CD1c-positive myeloid dendritic cell (primary cell): ENCODE results near the gene SNAI3.

Experiments used
- DNase-seq: peaks from one replicate; pipeline ENCODE4 v3.0.0-alpha.2; 2016; ENCODE audit errors: extremely low spot score

SNAI3 gene

DNA sequence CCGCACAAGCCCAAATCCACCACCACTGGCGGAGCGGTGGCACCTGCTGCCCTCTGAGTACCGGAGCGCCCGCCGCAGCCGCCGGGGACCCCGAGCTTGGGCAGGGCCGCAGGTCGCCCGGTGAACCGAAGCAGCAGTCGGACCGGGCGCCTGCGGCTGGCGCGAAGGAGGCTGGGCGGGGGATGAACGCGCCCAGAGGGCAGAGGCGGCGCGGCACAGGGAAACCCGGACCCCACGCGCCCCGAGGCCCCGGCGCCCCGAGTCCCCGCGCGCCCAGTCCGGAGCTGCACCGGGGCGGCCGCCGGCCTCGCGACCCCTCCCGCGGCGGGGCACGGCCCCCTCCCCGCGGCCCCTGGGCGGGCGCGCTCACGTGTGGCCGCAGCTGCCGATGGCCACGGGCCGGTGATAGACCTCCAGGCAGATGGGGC lies 19.5 kb upstream of the SNAI3 start:
- no peak for DNase-seq

- DNase-seq, result peak; percentile 82
Measured at GRCh38 chr16:88705076-88705684, 18.9 kb upstream of the SNAI3 start.

GRCh38 chr16:88703486-88704309 lies 17.4 kb upstream of the SNAI3 start:
- peak; percentile 94 for DNase-seq

DNA sequence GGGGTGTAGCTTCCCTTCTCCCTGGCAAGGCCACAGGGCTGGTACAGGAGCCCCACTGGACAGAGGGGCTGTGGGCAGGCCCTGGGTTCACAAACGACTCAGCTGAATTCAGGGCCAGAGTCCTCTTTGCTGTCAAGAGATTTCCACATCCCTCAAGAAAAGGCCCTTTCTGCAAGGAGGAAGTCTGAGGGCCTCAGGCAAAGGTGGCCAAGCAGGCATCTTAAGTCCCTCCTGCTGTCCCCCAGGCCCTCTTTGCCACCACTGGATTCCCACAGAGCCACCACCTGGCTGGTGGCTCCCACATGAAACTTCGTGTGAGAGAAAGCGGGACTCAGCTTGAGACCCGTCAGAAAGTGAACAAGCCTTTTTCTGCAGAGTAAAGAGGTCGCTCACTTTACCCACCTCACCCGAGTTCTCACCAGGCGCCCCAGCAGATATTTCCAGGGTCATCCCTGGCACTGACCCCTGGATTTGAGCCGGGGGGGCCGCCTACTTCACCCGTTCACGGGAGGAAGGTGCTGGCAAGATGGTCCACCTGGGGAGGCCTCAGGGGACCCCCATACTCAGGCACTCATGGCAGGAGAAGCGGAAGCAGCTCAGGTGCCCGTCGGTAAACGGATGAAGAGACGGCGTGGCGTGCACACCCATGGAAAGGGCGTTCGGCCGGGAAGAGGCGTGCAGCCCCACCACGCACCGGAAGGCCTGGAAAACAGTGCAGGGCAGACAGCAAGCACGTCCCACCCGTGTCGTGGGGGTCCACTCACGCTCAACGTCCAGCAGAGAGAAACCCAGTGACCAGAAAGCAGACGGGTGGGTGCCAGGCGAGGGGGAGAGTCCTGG lies 16.3 kb upstream of the SNAI3 start:
- DNase-seq, result peak; percentile 66

GRCh38 chr16:88701581-88702370 lies 15.5 kb upstream of the SNAI3 start:
- DNase-seq, result no peak

- DNase-seq, result peak; percentile 97
Measured at GRCh38 chr16:88700636-88701482, 14.6 kb upstream of the SNAI3 start.

DNA sequence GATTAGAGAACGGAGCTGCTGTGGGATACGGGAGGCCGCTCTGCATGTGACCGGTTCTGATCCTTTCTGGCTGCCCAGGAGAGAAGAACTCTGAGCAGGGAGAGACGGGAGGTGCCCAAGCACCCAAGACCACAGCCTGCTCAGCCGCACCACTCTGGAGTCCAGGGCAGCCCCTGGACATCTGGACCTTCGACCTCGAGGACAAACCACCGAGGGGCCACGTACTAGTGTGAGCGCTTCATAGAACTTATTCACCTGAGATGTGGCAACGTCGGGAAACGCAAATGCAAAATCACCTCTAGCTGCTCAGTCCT lies 14.0 kb upstream of the SNAI3 start:
- DNase-seq, result no peak

GRCh38 chr16:88699180-88699579 lies 12.9 kb upstream of the SNAI3 start:
- DNase-seq, result no peak

DNA sequence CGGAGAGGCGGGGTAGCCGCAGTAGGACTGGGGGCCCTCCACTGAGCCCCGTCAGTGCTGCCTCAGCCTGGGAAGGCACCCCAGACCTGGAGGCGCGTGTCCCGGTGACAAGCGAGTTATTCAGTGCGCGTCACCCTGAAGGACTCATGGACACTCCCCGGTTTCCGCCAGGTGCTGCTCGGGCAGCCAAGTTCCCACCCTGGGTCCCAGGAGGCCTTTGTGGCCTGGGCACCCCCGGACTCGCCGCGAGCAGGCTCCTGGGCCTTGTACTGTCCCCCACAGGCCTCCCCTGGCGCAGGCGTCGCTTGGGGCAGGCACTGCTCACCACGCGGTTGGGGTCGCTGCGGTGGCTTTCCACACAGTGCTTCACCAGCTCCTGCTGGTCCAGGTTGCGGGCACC lies 12.3 kb upstream of the SNAI3 start:
- no peak for DNase-seq

- DNase-seq, result no peak
Measured at GRCh38 chr16:88697831-88698615, 11.7 kb upstream of the SNAI3 start.

GRCh38 chr16:88697116-88697830 lies 11.0 kb upstream of the SNAI3 start:
- DNase-seq, result no peak

- DNase-seq, result no peak
Measured at GRCh38 chr16:88696441-88696840, 10.1 kb upstream of the SNAI3 start.

DNA sequence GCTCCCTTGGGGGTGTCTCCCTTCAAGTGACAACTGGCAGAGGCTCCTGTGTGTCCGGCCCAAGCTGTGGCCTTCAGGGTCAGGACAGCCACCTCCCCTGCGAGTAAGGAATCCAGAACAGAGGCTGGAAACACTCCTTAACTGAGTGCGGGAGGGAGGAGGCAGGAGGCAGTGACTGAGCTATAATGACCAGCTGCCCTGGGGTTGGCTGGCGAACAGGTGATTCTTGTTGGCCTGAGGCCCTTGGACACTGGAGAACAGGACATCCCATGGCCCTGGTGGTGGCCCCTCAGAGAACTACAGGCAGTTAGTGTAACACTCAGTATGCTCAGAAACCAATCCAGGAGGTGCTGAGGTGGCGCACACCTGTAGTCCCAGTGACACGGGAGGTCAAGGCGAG lies 9.4 kb upstream of the SNAI3 start:
- no peak for DNase-seq

DNA sequence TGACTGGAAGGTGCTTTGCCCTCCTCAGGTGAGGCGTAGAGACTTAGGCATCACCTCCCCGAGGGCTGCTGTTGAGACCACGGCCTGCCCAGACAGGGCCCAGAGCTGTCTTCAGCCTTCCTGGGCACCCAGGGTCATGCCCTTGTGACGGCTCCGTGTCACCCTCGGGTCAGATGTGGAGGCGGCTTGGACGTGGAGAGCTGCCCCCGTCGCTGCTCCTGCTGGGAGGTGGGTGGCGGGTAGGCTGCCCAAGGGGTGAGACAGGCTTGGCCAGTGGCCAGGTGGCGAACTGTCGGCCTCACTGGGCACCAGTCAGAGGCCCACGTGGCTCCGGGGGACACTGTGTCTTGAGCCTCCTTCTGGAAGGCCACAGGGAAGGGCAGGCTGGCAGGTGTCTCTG lies 8.9 kb upstream of the SNAI3 start:
- DNase-seq, result peak; percentile 60

GRCh38 chr16:88694221-88695087 lies 8.1 kb upstream of the SNAI3 start:
- no peak for DNase-seq

DNA sequence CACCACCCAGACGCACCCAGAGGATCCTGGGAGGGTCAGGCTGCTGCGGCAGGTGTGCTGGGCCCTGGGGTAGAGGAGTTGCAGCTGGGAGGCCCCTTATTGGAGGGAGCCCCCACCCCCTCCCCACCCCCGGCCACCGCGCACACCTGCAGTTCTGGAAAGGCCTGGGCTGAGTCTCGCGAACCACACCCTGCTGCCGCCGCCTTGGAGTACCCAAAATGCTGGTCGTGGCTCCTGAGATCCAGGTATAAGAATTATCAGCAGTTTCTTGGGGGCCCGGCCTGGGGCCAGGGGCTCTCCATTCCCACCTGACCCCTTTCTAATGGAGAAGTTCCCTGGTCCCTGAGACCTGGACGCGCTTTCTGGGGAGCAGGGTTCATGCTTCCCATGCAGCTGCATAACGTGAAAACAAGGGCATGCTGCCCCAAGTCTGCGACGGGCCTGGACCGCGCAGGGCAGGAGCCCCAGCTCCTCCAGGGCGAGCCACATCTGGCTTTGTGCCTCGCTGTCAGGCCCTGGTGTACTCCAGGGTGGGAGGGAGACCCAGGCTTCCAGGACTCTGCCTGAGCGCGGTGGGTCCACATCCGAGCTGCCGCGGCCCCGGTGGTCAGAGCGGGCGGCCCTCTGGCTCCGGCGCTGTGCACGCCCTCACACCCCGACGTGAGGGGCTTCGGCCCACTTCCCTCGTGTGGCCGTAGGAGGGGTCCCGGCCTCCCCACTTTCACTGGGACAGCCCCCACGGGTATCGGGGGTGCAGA lies 7.3 kb upstream of the SNAI3 start:
- DNase-seq, result no peak

- DNase-seq, result no peak
Measured at GRCh38 chr16:88692861-88693260, 6.6 kb upstream of the SNAI3 start.
